ENCODE measurements around the gene TIMM10B. TPM values are rescaled to one million over a fixed set of nuclear protein-coding genes. Genes with fewer than 3 reads are reported as not detected.

The TIMM10B gene
- total and polyA plus RNA-seq, 2 of the 13 experiments (the other 11 are each of a cell fraction or from before 2014, with no cell fraction given) = 34.9 to 39.5 TPM

GRCh38 chr11:6481012-6481923, at the start of gene TIMM10B, which contains the start of gene ARFIP2 (continued):
- TF ChIP-seq, protein P1, sequence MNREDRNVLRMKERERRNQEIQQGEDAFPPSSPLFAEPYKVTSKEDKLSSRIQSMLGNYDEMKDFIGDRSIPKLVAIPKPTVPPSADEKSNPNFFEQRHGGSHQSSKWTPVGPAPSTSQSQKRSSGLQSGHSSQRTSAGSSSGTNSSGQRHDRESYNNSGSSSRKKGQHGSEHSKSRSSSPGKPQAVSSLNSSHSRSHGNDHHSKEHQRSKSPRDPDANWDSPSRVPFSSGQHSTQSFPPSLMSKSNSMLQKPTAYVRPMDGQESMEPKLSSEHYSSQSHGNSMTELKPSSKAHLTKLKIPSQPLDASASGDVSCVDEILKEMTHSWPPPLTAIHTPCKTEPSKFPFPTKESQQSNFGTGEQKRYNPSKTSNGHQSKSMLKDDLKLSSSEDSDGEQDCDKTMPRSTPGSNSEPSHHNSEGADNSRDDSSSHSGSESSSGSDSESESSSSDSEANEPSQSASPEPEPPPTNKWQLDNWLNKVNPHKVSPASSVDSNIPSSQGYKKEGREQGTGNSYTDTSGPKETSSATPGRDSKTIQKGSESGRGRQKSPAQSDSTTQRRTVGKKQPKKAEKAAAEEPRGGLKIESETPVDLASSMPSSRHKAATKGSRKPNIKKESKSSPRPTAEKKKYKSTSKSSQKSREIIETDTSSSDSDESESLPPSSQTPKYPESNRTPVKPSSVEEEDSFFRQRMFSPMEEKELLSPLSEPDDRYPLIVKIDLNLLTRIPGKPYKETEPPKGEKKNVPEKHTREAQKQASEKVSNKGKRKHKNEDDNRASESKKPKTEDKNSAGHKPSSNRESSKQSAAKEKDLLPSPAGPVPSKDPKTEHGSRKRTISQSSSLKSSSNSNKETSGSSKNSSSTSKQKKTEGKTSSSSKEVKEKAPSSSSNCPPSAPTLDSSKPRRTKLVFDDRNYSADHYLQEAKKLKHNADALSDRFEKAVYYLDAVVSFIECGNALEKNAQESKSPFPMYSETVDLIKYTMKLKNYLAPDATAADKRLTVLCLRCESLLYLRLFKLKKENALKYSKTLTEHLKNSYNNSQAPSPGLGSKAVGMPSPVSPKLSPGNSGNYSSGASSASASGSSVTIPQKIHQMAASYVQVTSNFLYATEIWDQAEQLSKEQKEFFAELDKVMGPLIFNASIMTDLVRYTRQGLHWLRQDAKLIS (CRISPR knock-in tag; IDR thresholded peaks at IDR 0.05) = no peak
- TF ChIP-seq CEBPB (IDR thresholded peaks at IDR 0.05; ENCODE audit: borderline replicate concordance, low read depth, low read length) = no peak
- peak; percentile 36; the same call in 1 of the 2 replicates for TF ChIP-seq TFDP2 (CRISPR knock-in tag; IDR thresholded peaks at IDR 0.05)
- TF ChIP-seq ZNF431 (CRISPR knock-in tag; IDR thresholded peaks at IDR 0.05; ENCODE audit: borderline replicate concordance, low read depth) = peak; percentile 9; the same call in 1 of the 2 replicates
- no peak for TF ChIP-seq FIP1L1 (IDR thresholded peaks at IDR 0.05; ENCODE audit: borderline replicate concordance, insufficient read depth, low read depth, low read length)
- TF ChIP-seq ZNF205 (CRISPR knock-in tag; IDR thresholded peaks at IDR 0.05) = no peak
- no peak for TF ChIP-seq ETV6 (CRISPR knock-in tag; conservative IDR thresholded peaks at IDR 0.05)
- TF ChIP-seq ZMAT3 (CRISPR knock-in tag; conservative IDR thresholded peaks at IDR 0.05) = peak; percentile 90
- no peak for TF ChIP-seq U2AF1 (optimal IDR thresholded peaks at IDR 0.05; ENCODE audit: low read depth, low read length)
- no peak for TF ChIP-seq ZBTB37 (CRISPR knock-in tag; IDR thresholded peaks at IDR 0.05)
- no peak for TF ChIP-seq ZNF549 (CRISPR knock-in tag; IDR thresholded peaks at IDR 0.05)
- peak; percentile 6; the same call in 1 of the 2 replicates for TF ChIP-seq ATF3 (CRISPR knock-in tag; IDR thresholded peaks at IDR 0.05)
- 0 out of 2 replicates have a peak, but pooled peaks have one; percentile 78 for TF ChIP-seq ZNF138 (CRISPR knock-in tag; IDR thresholded peaks at IDR 0.05; ENCODE audit: low read depth)
- TF ChIP-seq ZNF746 (CRISPR knock-in tag; IDR thresholded peaks at IDR 0.05) = no peak
- peak; percentile 51; the same call in 1 of the 2 replicates for TF ChIP-seq ZNF136 (CRISPR knock-in tag; IDR thresholded peaks at IDR 0.05; ENCODE audit: low read depth)
- TF ChIP-seq ZNF124 (CRISPR knock-in tag; IDR thresholded peaks at IDR 0.05) = 0 out of 2 replicates have a peak, but pooled peaks have one; percentile 77
- TF ChIP-seq ZNF160 (CRISPR knock-in tag; IDR thresholded peaks at IDR 0.05) = 0 out of 2 replicates have a peak, but pooled peaks have one; percentile 17
- TF ChIP-seq, protein P2, sequence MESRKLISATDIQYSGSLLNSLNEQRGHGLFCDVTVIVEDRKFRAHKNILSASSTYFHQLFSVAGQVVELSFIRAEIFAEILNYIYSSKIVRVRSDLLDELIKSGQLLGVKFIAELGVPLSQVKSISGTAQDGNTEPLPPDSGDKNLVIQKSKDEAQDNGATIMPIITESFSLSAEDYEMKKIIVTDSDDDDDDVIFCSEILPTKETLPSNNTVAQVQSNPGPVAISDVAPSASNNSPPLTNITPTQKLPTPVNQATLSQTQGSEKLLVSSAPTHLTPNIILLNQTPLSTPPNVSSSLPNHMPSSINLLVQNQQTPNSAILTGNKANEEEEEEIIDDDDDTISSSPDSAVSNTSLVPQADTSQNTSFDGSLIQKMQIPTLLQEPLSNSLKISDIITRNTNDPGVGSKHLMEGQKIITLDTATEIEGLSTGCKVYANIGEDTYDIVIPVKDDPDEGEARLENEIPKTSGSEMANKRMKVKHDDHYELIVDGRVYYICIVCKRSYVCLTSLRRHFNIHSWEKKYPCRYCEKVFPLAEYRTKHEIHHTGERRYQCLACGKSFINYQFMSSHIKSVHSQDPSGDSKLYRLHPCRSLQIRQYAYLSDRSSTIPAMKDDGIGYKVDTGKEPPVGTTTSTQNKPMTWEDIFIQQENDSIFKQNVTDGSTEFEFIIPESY (CRISPR knock-in tag; IDR thresholded peaks at IDR 0.05) = no peak
- 0 out of 2 replicates have a peak, but pooled peaks have one; percentile 30 for TF ChIP-seq SP140L (CRISPR knock-in tag; IDR thresholded peaks at IDR 0.05; ENCODE audit: borderline replicate concordance)
- TF ChIP-seq ZNF235 (CRISPR knock-in tag; IDR thresholded peaks at IDR 0.05; ENCODE audit: borderline replicate concordance) = no peak
